GM10266 (cell line): Measurements from ENCODE around the gene ZNF892.
"Not testable (repeated sequence)": the region's sequence is repeated elsewhere in the genome, so short reads cannot be mapped to it uniquely, and the experiment has no call there.

Source experiments
- DNase-seq: peaks from one replicate; pipeline ENCODE4 v3.0.0; 2012; ENCODE audit errors: extremely low spot score
- CTCF ChIP-seq: IDR thresholded peaks from 2 replicates; pipeline ENCODE4 v1.5.1; 2012; ENCODE audit warnings: mild to moderate bottlenecking, low read depth; ENCODE audit not compliant: control insufficient read depth, insufficient read depth; ENCODE audit errors: missing control alignments

ZNF892 gene

GRCh38 chr2:95192956-95193355 lies 14.4 kb upstream of the ZNF892 start:
- not testable (repeated sequence) for DNase-seq
- TF ChIP-seq CTCF = peak; percentile 68

GRCh38 chr2:95203911-95204310 lies 3.4 kb upstream of the ZNF892 start:
- DNase-seq = no peak
- TF ChIP-seq CTCF = no peak

- TF ChIP-seq CTCF = no peak
- DNase-seq = no peak
These were observed 2.9 kb upstream of the ZNF892 start for GRCh38 chr2:95204396-95204795.

- no peak for TF ChIP-seq CTCF
- DNase-seq = no peak
These were observed 1.2 kb upstream of the ZNF892 start for GRCh38 chr2:95206096-95206495.

- no peak for TF ChIP-seq CTCF
- no peak for DNase-seq
These were observed 785 bp downstream of the ZNF892 start for GRCh38 chr2:95208106-95208505.

- DNase-seq = no peak
- TF ChIP-seq CTCF = no peak
These were observed 7.8 kb downstream of the ZNF892 start for GRCh38 chr2:95215018-95215612.

GRCh38 chr2:95220449-95220848 lies 13.1 kb downstream of the ZNF892 start:
- DNase-seq = no peak
- TF ChIP-seq CTCF = no peak
